Karpas-422 (cell line): ENCODE data around the gene KL. TPM values are rescaled to one million over a fixed set of nuclear protein-coding genes. Genes with fewer than 3 reads are reported as not detected.

Source experiments
- DNase-seq: peaks from one replicate; pipeline ENCODE4 v3.0.0-alpha.2; 2015
- H2AFZ ChIP-seq: fragments of 200-600 bp; sonication (generic); 2 replicates; pipeline ENCODE4 v1.6.1; 2014; ENCODE audit warnings: antibody characterized with exemption, low read length, mixed read lengths
- H3K27ac ChIP-seq: fragments of 200-600 bp; sonication (generic); 2 replicates; pipeline ENCODE4 v1.5.1; 2014; ENCODE audit warnings: mild to moderate bottlenecking, low read length, moderate library complexity
- H3K27me3 ChIP-seq: fragments of 200-600 bp; sonication (generic); 2 replicates; pipeline ENCODE4 v1.6.1; 2014; ENCODE audit warnings: low read length, mixed read lengths
- H3K36me3 ChIP-seq: fragments of 200-600 bp; sonication (generic); 2 replicates; pipeline ENCODE4 v1.6.1; 2014; ENCODE audit warnings: low read length, mixed read lengths; ENCODE audit not compliant: insufficient read depth
- H3K4me1 ChIP-seq: fragments of 200-600 bp; sonication (generic); 2 replicates; pipeline ENCODE4 v1.6.1; 2014; ENCODE audit warnings: mild to moderate bottlenecking, low read length, mixed read lengths
- H3K4me2 ChIP-seq: fragments of 200-600 bp; sonication (generic); 2 replicates; pipeline ENCODE4 v1.6.1; 2014; ENCODE audit warnings: low read length, low read depth, mild to moderate bottlenecking; ENCODE audit not compliant: poor library complexity, severe bottlenecking
- H3K4me3 ChIP-seq: fragments of 200-600 bp; sonication (generic); 2 replicates; pipeline ENCODE4 v1.5.1; 2014; ENCODE audit warnings: mild to moderate bottlenecking, antibody characterized with exemption, low read length, mixed read lengths
- H3K79me2 ChIP-seq: fragments of 200-600 bp; sonication (generic); 2 replicates; pipeline ENCODE4 v1.6.1; 2014; ENCODE audit warnings: mild to moderate bottlenecking, low read length, mixed read lengths
- H3K9ac ChIP-seq: fragments of 200-600 bp; sonication (generic); 2 replicates; pipeline ENCODE4 v1.6.0; 2014; ENCODE audit warnings: low read length
- H3K9me2 ChIP-seq: fragments of 200-600 bp; sonication (generic), shearing (Covaris generic); replicated peaks from 2 replicates; pipeline ENCODE4 v1.6.0; 2014; ENCODE audit warnings: mild to moderate bottlenecking, low read length, moderate library complexity; ENCODE audit not compliant: insufficient read depth
- H3K9me3 ChIP-seq: fragments of 300-700, 200-600 bp; sonication (generic); 2 replicates; pipeline ENCODE4 v1.6.1; 2014; ENCODE audit warnings: low read length, mixed read lengths
- H4K20me1 ChIP-seq: fragments of 200-600 bp; sonication (generic); 2 replicates; pipeline ENCODE4 v1.6.1; 2014; ENCODE audit warnings: mild to moderate bottlenecking, antibody characterized with exemption, low read length, low read depth; ENCODE audit not compliant: insufficient read depth
- total RNA-seq: library from RNA; depleted of rRNA; stranded (reverse); fragments of >200 nt; shearing (Covaris generic); gene quantifications from 2 replicates; pipeline ENCODE4 v1.2.3, GENCODE V29; 2014; ENCODE audit warnings: low replicate concordance

KL gene
- total RNA-seq, 1 experiment from 2014 or later: not detected

- Histone ChIP-seq H3K4me1 (no peaks in the 10 kb centered on the region), H3K4me2 (no peak overlapping the region), H3K36me3 (no peaks in the 10 kb centered on the region), H3K9me3 (no peaks in the 10 kb centered on the region), H3K4me3 (no peak overlapping the region), H3K27ac (no peak overlapping the region), H3K9ac (no peak overlapping the region), H3K9me2 (no peaks in the 10 kb centered on the region), H4K20me1 (no peaks in the 10 kb centered on the region), H2AFZ (no peak overlapping the region), H3K27me3 (no peaks in the 10 kb centered on the region), H3K79me2 (no peaks in the 10 kb centered on the region)
- no peak for DNase-seq
These were observed 37.9 kb upstream of the KL start for GRCh38 chr13:32978278-32978677.

- no peaks in the 10 kb centered on the region for H3K9me2 ChIP-seq
- no peaks in the 10 kb centered on the region for H4K20me1 ChIP-seq
- no peaks in the 10 kb centered on the region; the same call in 1 of the 2 replicates for H3K4me1 ChIP-seq
- H3K9me3 ChIP-seq: peaks cover 5% of the 10 kb centered on the region
- no peaks in the 10 kb centered on the region for H3K36me3 ChIP-seq
- no peaks in the 10 kb centered on the region; the same call in 1 of the 2 replicates for H3K27me3 ChIP-seq
- H2AFZ ChIP-seq: no peak overlapping the region
- H3K4me2 ChIP-seq: no peak overlapping the region
- no peak overlapping the region for H3K27ac ChIP-seq
- no peak overlapping the region for H3K9ac ChIP-seq
- H3K4me3 ChIP-seq: no peak overlapping the region
- H3K79me2 ChIP-seq: no peaks in the 10 kb centered on the region
- no peak for DNase-seq
These were observed 33.2 kb upstream of the KL start for GRCh38 chr13:32983058-32983457.

- H3K27ac ChIP-seq: no peak overlapping the region
- DNase-seq: no peak
- H3K9ac ChIP-seq: no peak overlapping the region
- no peaks in the 10 kb centered on the region for H3K36me3 ChIP-seq
- no peaks in the 10 kb centered on the region; the same call in 1 of the 2 replicates for H3K27me3 ChIP-seq
- H3K4me1 ChIP-seq: peaks cover 13% of the 10 kb centered on the region
- H3K4me3 ChIP-seq: no peak overlapping the region
- no peaks in the 10 kb centered on the region for H3K79me2 ChIP-seq
- H4K20me1 ChIP-seq: no peaks in the 10 kb centered on the region
- no peak overlapping the region for H3K4me2 ChIP-seq
- no peak overlapping the region for H2AFZ ChIP-seq
- H3K9me3 ChIP-seq: peaks cover 5% of the 10 kb centered on the region
- H3K9me2 ChIP-seq: no peaks in the 10 kb centered on the region
These were observed 31.2 kb upstream of the KL start for GRCh38 chr13:32984857-32985626.

DNA sequence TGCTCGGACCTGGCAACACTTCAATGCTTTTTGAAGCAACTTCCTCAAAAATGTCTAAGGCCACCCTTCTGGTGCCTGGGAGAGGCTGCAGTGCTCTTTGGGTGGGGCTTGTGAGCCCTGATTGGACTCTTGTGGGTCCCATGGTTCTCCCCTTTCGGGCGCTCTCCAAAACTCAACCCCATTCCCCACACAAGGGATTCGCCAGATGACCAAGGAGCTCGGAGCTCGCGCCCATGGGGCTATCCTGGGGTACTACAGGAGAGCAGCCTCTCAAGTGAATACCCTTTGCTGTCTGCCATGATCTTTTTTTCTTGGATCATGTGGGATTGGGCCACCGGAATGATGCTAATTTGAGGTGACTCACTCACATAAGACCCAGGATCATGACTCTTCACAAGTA lies 29.7 kb upstream of the KL start:
- no peak overlapping the region for H3K27ac ChIP-seq
- H3K27me3 ChIP-seq: no peaks in the 10 kb centered on the region; the same call in 1 of the 2 replicates
- no peaks in the 10 kb centered on the region for H3K79me2 ChIP-seq
- H3K4me2 ChIP-seq: no peak overlapping the region
- DNase-seq: no peak
- H4K20me1 ChIP-seq: no peaks in the 10 kb centered on the region
- H3K9me3 ChIP-seq: peaks cover 5% of the 10 kb centered on the region
- no peak overlapping the region for H2AFZ ChIP-seq
- H3K9me2 ChIP-seq: no peaks in the 10 kb centered on the region
- H3K36me3 ChIP-seq: no peaks in the 10 kb centered on the region
- peaks cover 13% of the 10 kb centered on the region for H3K4me1 ChIP-seq
- no peak overlapping the region for H3K9ac ChIP-seq
- no peak overlapping the region for H3K4me3 ChIP-seq

GRCh38 chr13:32987462-32987861 lies 28.8 kb upstream of the KL start:
- peaks cover 5% of the 10 kb centered on the region for H3K9me3 ChIP-seq
- no peak overlapping the region for H2AFZ ChIP-seq

DNA sequence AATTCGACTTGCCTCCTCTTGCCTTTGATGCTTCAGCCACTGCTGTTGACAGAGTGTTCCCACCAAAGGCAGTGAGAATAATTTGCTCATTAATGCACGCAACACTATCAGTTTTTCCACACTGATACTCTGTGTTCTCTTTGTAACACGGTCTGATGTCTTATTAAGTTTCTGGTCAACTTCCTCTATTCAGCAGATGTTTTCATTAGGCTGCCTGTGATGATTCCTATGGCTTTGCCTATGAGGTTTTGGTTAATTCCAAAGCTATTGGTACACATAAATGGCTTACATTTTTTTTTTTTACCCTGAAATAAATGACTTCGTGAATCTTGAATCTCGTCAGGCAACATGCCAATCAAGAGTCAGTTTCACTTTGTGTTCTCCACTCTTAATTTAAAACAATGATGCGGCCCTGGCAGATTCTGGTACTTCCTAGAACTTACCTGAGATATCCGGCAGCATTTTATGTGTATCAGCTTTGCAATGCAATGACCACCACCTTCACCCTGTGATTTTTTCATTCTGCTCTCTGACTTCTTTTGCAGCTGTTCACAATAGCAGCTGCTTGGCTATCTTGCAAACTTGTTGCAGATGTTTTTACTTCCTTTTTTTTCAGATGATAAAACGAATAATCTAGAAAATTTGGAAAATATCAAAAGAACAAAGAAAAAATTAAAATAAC lies 27.5 kb upstream of the KL start:
- Histone ChIP-seq H3K4me1 (peaks cover 13% of the 10 kb centered on the region), H3K79me2 (no peaks in the 10 kb centered on the region), H3K9ac (no peak overlapping the region), H3K4me2 (peak overlapping the region; percentile 42), H4K20me1 (no peaks in the 10 kb centered on the region), H3K4me3 (no peak overlapping the region), H3K27me3 (no peaks in the 10 kb centered on the region; the same call in 1 of the 2 replicates), H3K27ac (no peak overlapping the region), H3K9me2 (no peaks in the 10 kb centered on the region), H3K9me3 (peaks cover 5% of the 10 kb centered on the region), H3K36me3 (no peaks in the 10 kb centered on the region), H2AFZ (no peak overlapping the region)
- peak; percentile 44 for DNase-seq

More at GRCh38 chr13:32987462-32987861, 28.8 kb upstream of the KL start:
- no peaks in the 10 kb centered on the region for H3K79me2 ChIP-seq
- no peak overlapping the region for H3K9ac ChIP-seq
- no peaks in the 10 kb centered on the region for H4K20me1 ChIP-seq
- no peak for DNase-seq
- no peaks in the 10 kb centered on the region for H3K9me2 ChIP-seq
- peaks cover 13% of the 10 kb centered on the region for H3K4me1 ChIP-seq
- no peaks in the 10 kb centered on the region for H3K36me3 ChIP-seq
- H3K27ac ChIP-seq: no peak overlapping the region
- no peak overlapping the region for H3K4me2 ChIP-seq
- H3K4me3 ChIP-seq: no peak overlapping the region
- H3K27me3 ChIP-seq: no peaks in the 10 kb centered on the region; the same call in 1 of the 2 replicates

DNA sequence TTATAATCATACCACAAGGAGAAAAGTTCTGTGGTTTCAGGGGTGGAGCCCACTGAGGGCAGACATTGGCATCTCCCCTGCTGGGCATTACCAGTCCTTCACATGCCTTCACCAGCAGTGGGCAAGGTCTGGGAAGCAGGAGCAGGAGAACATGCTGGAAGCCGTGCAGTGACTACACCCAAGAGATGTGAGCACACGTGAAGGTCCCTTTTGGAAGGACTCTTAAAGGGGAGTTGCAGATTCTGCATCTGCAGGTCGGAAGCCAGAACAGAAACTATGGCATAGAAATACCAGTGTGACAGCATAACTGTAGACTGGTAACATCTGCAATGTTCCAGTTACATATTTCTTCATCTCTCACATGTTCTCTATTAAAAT lies 26.9 kb upstream of the KL start:
- Histone ChIP-seq H3K9me3 (peaks cover 5% of the 10 kb centered on the region), H3K9me2 (no peaks in the 10 kb centered on the region), H2AFZ (no peak overlapping the region), H3K27me3 (no peaks in the 10 kb centered on the region; the same call in 1 of the 2 replicates), H3K9ac (no peak overlapping the region), H4K20me1 (no peaks in the 10 kb centered on the region), H3K4me2 (peak overlapping the region; percentile 42), H3K36me3 (no peaks in the 10 kb centered on the region), H3K79me2 (no peaks in the 10 kb centered on the region), H3K4me3 (no peak overlapping the region), H3K27ac (no peak overlapping the region), H3K4me1 (peaks cover 13% of the 10 kb centered on the region)
- no peak for DNase-seq

DNA sequence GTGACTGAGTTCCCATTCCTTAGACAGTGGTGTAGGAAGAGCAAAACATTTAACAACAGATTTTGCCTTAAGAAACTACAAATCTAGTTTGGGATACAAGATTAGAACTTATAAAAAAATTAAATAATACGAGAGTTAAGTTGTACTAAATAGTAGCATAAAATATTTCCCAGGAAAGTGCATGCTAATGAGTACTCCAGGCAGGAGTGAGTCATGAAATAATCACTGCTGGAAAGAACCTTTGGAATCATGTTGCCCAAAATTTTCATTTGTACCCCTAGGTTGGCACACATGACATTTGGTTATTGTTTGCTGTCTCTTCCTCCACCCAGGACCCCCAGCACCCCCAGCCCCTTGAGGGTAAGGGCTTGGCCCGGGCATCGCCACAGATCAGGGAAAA lies 26.3 kb upstream of the KL start:
- H3K27ac ChIP-seq: no peak overlapping the region
- H3K4me2 ChIP-seq: no peak overlapping the region
- no peak for DNase-seq
- no peak overlapping the region for H3K9ac ChIP-seq
- no peak overlapping the region for H2AFZ ChIP-seq
- H3K79me2 ChIP-seq: no peaks in the 10 kb centered on the region
- no peaks in the 10 kb centered on the region for H4K20me1 ChIP-seq
- H3K9me3 ChIP-seq: peaks cover 5% of the 10 kb centered on the region
- peaks cover 13% of the 10 kb centered on the region for H3K4me1 ChIP-seq
- H3K9me2 ChIP-seq: no peaks in the 10 kb centered on the region
- no peak overlapping the region for H3K4me3 ChIP-seq
- no peaks in the 10 kb centered on the region for H3K36me3 ChIP-seq
- H3K27me3 ChIP-seq: no peaks in the 10 kb centered on the region; the same call in 1 of the 2 replicates
